GM18517 (cell line): ENCODE results near the gene AACS.
"Not testable (repeated sequence)": the region's sequence is repeated elsewhere in the genome, so short reads cannot be mapped to it uniquely, and the experiment has no call there.

Source experiments
- ATAC-seq: cut with Tn5 transposase; IDR thresholded peaks from one replicate; pipeline ENCODE4 v1.9.1; 2021; ENCODE audit warnings: mild to moderate bottlenecking, moderate library complexity; ENCODE audit not compliant: unreplicated experiment

Gene AACS, protein sequence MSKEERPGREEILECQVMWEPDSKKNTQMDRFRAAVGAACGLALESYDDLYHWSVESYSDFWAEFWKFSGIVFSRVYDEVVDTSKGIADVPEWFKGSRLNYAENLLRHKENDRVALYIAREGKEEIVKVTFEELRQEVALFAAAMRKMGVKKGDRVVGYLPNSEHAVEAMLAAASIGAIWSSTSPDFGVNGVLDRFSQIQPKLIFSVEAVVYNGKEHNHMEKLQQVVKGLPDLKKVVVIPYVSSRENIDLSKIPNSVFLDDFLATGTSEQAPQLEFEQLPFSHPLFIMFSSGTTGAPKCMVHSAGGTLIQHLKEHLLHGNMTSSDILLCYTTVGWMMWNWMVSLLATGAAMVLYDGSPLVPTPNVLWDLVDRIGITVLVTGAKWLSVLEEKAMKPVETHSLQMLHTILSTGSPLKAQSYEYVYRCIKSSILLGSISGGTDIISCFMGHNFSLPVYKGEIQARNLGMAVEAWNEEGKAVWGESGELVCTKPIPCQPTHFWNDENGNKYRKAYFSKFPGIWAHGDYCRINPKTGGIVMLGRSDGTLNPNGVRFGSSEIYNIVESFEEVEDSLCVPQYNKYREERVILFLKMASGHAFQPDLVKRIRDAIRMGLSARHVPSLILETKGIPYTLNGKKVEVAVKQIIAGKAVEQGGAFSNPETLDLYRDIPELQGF

DNA sequence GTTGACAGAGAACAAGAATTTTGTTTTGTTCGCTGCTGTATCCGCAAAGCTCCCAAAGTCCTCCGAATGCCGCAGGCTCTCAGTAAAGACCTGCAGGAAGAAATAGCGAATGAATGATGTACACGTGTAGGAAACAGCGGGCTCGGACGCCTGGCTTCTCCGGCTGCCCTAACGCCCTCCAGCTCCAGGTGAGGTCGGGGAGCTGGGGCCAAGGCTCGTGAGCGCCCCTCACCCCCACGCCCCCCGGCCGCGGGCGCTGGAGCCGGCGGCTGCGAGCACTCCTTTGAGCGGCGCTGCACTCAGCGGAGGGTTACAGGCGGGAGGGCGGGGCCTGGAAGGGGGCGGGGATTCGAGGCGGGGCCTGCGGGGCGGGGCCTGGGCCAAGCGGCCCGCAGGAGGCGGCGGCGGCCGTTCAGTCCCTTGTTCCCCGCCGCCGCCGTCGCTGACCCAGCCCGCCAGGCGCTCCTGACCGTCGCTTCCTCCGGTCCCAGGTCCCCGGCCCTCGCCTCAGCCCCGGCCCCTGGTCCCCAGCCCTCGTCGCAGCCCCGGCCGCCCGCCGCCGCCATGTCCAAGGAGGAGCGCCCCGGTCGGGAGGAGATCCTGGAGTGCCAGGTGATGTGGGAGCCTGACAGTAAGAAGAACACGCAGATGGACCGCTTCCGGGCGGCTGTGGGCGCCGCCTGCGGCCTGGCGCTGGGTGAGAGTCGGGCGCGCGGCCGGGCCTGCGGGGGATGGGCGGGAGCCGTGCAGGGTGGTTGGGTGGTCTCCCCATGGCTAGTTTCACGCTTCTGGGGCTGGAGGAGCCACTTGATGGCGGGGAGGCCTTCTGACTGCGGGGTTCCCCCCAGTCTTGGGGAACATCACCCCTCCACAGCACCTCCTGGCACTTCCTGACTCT, at the start of gene AACS:
Gene AACS (plus strand): TSS at position 415 of the 898 bp plus-strand sequence. CDS start 150 bp downstream, at position 565.
- peak; percentile 69 for ATAC-seq

- no peak for ATAC-seq
Observed at GRCh38 chr12:125015680-125016310, 49.4 kb upstream of the AACS start.

DNA sequence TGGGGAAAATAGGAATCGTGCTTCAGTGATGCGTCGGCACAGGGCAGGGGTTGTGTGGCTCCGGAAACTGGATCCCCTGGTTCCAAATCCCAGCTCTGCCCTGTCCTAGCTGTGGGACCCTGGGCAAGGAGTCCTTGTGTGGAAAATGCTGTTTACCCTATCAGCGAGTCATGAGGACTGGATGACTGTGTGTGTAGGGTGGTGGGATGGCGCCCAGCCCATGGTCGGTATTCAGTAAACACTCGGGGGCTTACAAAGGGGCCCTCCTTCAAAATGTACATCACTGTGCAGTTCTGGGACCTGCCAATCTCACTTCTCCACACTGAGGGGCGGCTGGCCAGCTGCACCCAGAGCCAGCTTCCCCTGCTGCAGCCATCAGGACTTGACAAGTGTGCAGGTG, 47.4 kb upstream of the AACS start:
- no peak for ATAC-seq

DNA sequence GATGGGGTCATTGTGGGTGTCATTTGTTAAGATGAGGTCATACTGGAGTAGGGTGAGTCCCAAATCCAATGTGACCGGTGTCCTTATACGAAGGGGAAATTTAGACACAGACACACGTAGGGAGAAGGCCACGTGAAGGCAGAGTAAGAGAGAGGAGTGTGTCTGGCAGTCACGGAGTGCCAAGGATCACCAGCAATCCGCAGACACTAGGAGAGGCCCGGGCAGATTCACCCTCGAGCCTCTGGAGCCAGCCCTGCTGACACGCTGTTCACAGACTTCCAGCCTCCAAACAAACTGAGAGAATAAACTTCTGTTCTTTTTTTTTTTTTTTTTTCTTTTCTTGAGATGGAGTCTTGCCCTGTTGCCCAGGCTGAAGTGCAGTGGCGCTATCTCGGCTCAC, 46.9 kb upstream of the AACS start:
- ATAC-seq, result no peak

GRCh38 chr12:125021096-125021495, 44.1 kb upstream of the AACS start:
- ATAC-seq, result no peak

GRCh38 chr12:125021771-125022170, 43.5 kb upstream of the AACS start:
- ATAC-seq, result no peak

DNA sequence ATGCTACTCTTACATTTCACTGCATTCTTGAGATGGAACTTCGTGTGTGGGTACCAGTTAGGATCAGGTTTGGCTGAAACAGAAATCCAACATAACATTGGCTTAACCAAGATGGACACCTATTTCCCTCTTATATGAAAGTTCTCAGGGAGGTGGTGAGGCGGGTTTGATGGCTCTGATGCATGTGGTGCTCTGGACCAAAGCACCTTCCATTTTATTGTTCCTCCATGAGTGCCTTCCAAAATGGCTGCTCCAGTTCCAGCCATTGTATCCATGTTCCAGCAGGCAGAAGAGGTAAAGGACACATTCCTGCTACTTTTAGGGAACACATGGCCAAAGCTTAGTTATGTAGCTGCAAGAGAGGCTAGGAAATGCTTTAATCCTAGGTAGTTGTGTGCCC, 42.2 kb upstream of the AACS start:
- ATAC-seq, result no peak

GRCh38 chr12:125024949-125025563, 40.2 kb upstream of the AACS start:
- ATAC-seq, result no peak

GRCh38 chr12:125025606-125026235, 39.5 kb upstream of the AACS start:
- no peak for ATAC-seq

DNA sequence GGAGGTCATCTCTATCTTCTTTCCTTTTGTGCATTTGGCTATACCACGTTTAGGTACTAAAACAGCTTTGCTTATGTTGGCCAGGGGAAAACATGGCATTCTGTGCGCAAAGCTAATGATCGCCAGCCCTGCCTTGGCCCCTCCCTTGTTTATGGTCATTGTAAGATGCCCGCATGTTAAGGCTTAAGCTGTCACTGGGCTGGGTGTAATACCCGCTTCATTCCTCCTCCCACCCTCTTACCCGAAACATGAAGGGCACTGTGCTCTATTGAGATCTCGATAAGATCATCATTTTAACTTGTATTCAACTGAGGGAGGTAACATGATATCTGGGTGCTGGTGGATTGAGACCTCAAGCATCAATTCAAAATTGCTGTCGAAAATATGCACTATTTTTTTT, 37.1 kb upstream of the AACS start:
- ATAC-seq, result no peak

GRCh38 chr12:125029761-125030358, 35.4 kb upstream of the AACS start:
- ATAC-seq, result no peak

GRCh38 chr12:125031471-125031870, 33.8 kb upstream of the AACS start:
- not testable (repeated sequence) for ATAC-seq

GRCh38 chr12:125032466-125033152, 32.6 kb upstream of the AACS start:
- ATAC-seq, result no peak

GRCh38 chr12:125033288-125033687, 31.9 kb upstream of the AACS start:
- no peak for ATAC-seq

DNA sequence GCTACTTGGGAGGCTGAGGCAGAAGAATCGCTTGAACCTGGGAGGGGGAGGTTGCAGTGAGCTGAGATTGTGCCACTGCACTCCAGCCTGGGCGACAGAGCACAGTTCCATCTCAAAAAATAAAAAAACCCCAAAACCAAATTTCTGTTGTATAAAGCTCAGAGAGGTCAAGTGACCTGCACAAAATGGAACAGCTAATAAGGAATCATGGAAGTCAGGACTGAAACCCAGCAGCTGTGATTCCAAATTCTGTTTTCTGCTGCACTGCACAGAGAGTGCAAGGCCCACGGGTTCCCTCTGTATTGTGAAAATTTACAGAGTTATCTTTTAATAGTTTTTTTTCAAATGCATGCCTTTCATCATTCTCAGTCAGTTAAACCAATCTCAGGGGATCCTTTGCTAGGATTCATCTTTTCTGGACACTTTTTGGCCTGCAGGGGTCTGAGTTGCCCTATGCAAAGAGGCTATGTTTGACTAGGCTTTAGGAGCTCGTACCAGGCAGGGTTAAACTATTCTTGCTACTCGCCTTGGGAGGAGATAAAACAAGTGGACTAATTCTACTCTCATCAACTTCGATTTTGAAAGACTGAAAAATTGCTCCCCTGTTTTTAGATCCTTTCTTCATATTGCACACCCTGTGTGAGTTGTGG, 26.1 kb upstream of the AACS start:
- no peak for ATAC-seq

DNA sequence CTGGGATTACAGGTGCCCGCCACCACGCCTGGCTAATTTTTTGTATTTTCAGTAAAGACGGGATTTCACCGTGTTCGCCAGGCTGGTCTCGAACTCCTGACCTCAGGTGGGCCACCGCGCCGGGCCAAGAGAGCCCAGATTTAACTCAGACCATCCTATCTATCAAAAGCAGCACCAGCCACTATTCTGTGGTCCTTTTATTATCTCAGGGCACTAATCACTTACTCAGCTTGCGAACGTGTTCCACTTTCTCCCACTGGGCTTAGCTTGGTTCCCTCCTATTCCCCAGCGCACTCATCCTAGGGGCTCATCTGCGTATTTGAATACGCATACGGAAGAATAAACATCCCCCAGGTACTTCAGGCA, 16.2 kb upstream of the AACS start:
- no peak for ATAC-seq

DNA sequence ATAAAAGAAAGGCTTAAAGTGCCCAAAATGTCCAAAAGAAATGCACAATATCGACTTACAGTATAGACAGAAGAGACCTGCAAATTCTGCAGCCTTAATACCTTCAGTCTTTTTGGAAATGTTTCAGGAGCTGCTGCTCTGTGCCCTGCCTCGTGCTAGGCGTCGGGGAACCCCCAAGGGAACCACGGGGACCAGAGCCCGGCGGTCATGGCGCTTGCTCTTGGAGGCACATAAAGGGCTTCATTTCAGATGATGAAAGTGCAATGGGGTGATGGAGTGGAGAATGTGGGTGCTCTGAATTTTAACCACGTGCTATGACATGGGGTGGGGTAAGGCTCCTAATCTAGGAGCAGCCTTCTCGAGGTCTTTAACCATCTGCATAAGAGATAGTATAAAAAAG, 14.8 kb upstream of the AACS start:
- ATAC-seq, result no peak

GRCh38 chr12:125050868-125051267, 14.4 kb upstream of the AACS start:
- ATAC-seq, result no peak

- ATAC-seq, result no peak
Observed at GRCh38 chr12:125053821-125054220, 11.4 kb upstream of the AACS start.
